ENCODE data around the gene NADK2.

DNA sequence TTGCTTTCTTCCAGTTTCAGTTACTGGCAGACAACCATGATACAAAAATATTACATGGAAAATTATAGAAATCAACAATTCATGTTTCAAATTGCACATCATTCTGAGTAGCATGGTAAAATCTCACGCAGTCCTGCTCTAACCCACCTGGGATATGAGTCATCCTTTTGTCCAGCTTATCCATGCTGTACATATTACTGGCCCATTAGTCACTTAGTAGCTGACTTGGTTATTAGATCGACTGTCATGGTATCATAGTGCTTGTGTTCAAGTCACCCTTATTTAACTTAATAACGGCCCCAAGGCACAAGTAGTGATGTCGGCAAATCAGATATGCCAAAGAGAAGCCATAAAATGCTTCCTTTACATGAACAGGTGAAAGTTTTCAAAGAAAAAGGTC is 41.2 kb downstream of the NADK2 start:
- TF ChIP-seq CTCF (conservative IDR thresholded peaks at IDR 0.05 in 1 of 2, IDR thresholded peaks at IDR 0.05 in 1 of 2; ENCODE audit: low read depth in 1 of 2, low read length in 2 of 2) = no peak
- no peak for TF ChIP-seq EZH2 (IDR thresholded peaks at IDR 0.05; ENCODE audit: low read length, missing control alignments)
